NOMO-1 treated with DMSO at 0.1 percent for 48 hours (cell line): Measurements from ENCODE around the gene TMEM240.
"Not testable (repeated sequence)": the region's sequence is repeated elsewhere in the genome, so short reads cannot be mapped to it uniquely, and the experiment has no call there.

Experiments used
- DNase-seq: peaks from one replicate; lab custom pipeline; 2025; ENCODE audit not compliant: unreplicated experiment; lab: John Stamatoyannopoulos, UW

The TMEM240 gene

GRCh38 chr1:1558591-1558990 lies 18.2 kb upstream of the TMEM240 start:
- DNase-seq = no peak

DNA sequence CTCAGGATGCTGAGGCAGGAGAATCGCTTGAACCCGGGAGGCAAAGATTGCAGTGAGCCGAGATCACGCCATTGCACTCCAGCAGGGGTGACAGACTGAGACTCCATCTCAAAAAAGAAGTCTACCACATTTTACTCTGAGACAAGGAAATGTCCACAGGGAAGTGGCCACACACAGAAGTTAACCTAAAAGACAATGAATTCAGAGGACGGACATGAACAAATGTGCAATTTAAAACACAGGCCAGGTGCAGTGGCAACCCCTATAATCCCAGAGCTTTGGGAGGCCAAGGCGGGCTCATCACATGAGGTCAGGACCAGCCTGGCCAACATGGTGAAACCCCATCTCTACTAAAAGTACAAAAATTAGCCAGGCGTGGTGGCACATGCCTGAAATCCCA lies 17.3 kb upstream of the TMEM240 start:
- not testable (repeated sequence) for DNase-seq

GRCh38 chr1:1556961-1557360 lies 16.5 kb upstream of the TMEM240 start:
- DNase-seq = not testable (repeated sequence)

- DNase-seq = no peak
Observed at GRCh38 chr1:1556505-1556904, 16.1 kb upstream of the TMEM240 start.

GRCh38 chr1:1554926-1555915 lies 14.8 kb upstream of the TMEM240 start:
- DNase-seq = no peak

DNA sequence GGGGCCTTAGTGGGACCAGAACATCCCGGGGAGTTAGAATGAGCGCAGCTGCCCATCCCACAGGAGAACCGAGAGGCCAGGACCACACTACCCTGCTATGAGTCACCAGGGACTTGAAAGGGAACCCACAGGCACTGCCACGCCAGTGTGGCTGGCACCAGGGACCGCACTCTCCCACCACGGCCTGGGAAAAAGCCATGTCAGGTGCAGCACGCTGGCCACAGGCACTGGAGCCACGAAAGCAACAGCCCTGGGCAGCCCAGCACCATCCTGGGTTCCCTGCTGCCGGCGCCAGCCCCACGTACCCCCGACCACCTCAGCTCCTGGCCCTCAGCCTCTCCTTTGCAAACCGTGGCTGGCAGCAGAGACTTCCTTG lies 14.1 kb upstream of the TMEM240 start:
- DNase-seq = no peak

- DNase-seq = no peak
Observed at GRCh38 chr1:1553821-1554494, 13.5 kb upstream of the TMEM240 start.

DNA sequence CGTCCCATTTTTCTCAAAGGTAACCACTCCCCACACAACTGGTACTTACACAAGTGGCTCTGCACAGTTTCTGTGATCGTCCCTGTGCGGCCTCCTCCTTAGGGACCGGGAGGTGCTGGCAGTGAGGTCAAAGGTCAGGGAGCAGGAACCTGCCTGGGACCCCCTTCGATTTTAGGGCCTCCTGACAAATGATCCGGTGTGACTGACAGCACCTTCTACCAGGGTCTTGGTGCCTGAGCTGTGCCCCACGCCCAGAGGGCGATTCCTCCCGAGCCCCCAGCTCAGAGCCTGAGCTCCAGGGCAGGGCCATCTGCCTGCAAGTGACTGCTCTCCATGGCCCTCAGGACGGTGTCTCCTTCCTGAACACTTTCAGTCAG lies 11.8 kb upstream of the TMEM240 start:
- DNase-seq = no peak

DNA sequence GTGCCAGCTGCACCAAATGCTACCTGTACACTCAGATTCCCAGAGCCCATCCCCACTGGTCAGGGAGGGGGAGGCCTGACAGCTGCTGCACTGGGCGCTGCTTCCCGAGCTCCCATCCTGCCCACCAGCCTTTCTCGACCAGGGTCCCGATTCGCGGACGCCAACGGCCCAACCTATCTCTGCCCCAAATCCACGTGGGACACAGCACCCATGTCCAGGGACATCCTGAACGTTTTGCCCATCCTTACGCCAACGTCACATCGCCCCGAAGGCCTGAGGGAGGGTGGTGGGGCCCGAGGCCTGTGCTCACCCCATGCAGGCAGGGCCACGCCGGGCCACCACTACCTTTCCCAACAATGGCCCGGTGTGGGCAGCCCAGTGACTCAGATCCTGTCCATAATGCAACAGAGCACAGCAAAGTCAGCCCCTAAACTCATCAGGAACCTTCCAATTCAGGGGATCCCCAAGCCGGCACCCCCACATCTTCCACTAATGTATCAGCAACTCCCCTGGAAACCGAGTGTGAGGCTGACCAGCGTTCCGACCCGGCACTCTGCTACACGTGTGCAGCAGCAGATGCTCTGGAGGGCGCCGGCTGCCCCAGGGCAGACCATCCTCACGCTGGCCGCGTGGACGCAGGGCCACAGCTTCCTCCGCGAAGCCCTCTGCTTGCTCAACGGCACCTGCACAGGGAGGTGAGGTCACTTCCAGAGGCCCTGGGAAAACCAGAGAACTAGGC lies 11.3 kb upstream of the TMEM240 start:
- DNase-seq = no peak

- no peak for DNase-seq
Observed at GRCh38 chr1:1550591-1551432, 10.4 kb upstream of the TMEM240 start.

DNA sequence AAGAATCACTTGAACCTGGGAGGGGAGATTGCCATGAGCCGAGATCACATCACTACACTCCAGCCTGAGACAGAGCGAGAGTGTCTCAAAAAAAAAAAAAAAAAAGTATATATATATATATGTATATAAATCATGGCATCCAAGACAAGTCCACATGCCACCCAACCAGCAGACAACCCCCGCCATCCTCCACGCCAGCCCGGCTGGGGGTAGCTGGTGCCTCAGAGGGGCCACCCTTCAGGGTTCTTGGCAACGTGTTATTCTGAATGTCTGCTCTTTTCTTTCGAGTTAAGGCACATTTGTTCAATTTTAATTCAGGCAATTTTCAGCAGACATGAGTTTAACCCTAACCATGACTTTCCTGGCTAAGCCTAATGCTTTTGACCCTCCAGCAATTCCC lies 9.7 kb upstream of the TMEM240 start:
- no peak for DNase-seq

DNA sequence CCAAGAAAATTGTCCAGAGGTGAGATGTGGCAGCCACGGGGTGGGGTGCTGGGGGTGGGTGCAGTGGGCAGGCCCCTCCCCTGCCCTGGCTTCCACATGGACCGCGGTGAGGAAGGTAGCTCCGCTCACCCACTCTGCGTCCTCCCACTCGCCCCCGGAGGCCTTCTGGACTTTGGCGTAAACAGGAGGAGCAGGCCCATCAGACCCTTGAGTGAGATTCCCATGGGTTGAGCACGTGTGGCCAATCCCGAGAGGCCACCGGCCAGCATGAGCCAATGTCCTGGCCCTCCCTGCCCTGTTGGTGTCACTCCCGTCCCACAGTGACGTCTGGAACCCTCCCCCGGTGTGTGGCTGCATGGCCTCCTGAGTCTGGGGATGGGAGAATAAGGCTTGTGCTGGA lies 8.2 kb upstream of the TMEM240 start:
- DNase-seq = no peak

GRCh38 chr1:1547476-1547875 lies 7.1 kb upstream of the TMEM240 start:
- DNase-seq = no peak

DNA sequence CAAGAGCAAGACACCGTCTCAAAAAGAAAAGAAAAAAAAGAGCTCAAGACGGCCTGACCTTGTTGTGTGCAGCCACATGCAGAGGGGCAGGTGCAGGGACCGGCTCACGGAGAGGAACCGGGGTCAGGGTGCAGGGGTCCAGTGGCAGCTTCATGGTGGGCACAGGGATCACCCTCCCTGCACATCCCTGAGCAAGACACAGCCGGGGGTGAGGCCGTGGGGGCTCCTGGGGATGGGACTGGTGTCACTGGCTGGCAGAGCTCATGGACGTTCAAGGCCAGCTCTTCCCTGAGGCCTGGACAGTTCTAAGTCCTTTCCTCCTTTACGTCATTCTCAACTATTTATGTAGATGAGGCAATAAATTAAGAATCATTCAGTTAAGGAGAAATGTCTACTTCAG lies 6.6 kb upstream of the TMEM240 start:
- DNase-seq = no peak

- no peak for DNase-seq
Observed at GRCh38 chr1:1545946-1546737, 5.7 kb upstream of the TMEM240 start.

DNA sequence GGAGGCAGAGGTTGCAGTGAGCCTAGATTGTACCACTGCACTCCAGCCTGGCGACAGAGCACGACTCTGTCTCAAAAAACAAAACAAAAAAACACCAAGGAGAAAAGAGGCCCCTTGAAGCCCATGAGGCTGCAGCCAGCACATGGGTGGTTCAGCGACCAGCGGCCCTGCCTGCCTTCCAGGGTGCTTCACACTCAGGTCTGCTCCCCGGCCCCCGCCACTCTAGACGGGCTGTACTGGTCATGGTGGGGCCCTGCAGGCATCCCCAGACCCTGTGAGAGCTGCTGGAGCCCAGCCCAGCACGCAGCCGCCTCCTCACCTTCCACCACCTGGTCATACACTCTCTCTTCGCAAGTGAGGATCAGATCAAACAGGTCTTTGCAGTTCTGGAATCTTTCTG lies 4.1 kb upstream of the TMEM240 start:
- no peak for DNase-seq

- no peak for DNase-seq
Observed at GRCh38 chr1:1543706-1544099, 3.3 kb upstream of the TMEM240 start.

GRCh38 chr1:1542766-1543705 lies 2.6 kb upstream of the TMEM240 start:
- no peak for DNase-seq
